HepG2 (cell line): Measurements from ENCODE around the gene NR2C1. TPM values are rescaled to one million over a fixed set of nuclear protein-coding genes. Genes with fewer than 3 reads are reported as not detected.

Source experiments
- ATAC-seq: fragments of 200-7000 bp; cut with Tn5 transposase; 3 replicates; pipeline ENCODE4 v1.9.1; 2020; ENCODE audit warnings: mild to moderate bottlenecking, moderate library complexity
- BruUV-seq: library from RNA; stranded (reverse); fragments of 400-500 nt; replicated peaks from 2 replicates; lab custom pipeline; 2021; lab: Mats Ljungman, UMichigan
- CTCF ChIA-PET: fragments of 300-600 bp; formaldehyde crosslinking; extraction: SDS; loops from one replicate; lab custom pipeline; 2021; ENCODE audit warnings: low total read pairs, inconsistent platforms, low intra/inter-chr PET ratio; lab: Yijun Ruan, JAX
- POLR2A ChIA-PET: fragments of 350-600 bp; sonication (Branson Sonifier 250); formaldehyde crosslinking; loops from one replicate; lab custom pipeline; 2020; ENCODE audit warnings: antibody characterized with exemption, inconsistent platforms; lab: Yijun Ruan, JAX
- DNase-seq: peaks from one replicate; pipeline ENCODE4 v3.0.0-alpha.2; 2015; ENCODE audit warnings: low spot score
- FAIRE-seq: peaks from 3 replicates; lab custom pipeline; 2011; peaks lifted over from hg19 to GRCh38; lab: Jason Lieb, UNC
- H2AFZ ChIP-seq: one replicate; pipeline ENCODE4 v1.6.1; 2011; ENCODE audit warnings: low read length, inconsistent platforms
- H3K27ac ChIP-seq: fragments of 300-600 bp; 3 replicates; pipeline ENCODE4 v1.8.0; 2011; ENCODE audit warnings: mixed run types, mild to moderate bottlenecking, mixed read lengths, low read length, inconsistent platforms; ENCODE audit not compliant: insufficient read depth; ENCODE audit errors: extremely low read length
- H3K27me3 ChIP-seq, 2 experiments: fragments of 200-600 bp in 1 of 2; 2 replicates in 1 of 2; 3 replicates in 1 of 2; pipeline versions ENCODE4 v1.6.0 to v1.8.0; 2011; ENCODE audit warnings: low read length in 2 of 2, mild to moderate bottlenecking in 2 of 2, moderate library complexity in 2 of 2, inconsistent platforms in 1 of 2; ENCODE audit not compliant: insufficient read depth in 2 of 2, control insufficient read depth in 1 of 2
- H3K36me3 ChIP-seq, 2 experiments: fragments of 200-600 bp in 1 of 2; replicated peaks in 1 of 2; 2 replicates in 1 of 2; 3 replicates in 1 of 2; pipeline versions ENCODE4 v1.5.1 to v1.8.0; 2011; ENCODE audit warnings: low read length in 2 of 2, inconsistent platforms in 1 of 2; ENCODE audit not compliant: insufficient read depth in 2 of 2, control insufficient read depth in 1 of 2
- H3K4me1 ChIP-seq: 2 replicates; pipeline ENCODE4 v1.5.1; 2012; ENCODE audit warnings: low read length, inconsistent platforms; ENCODE audit not compliant: insufficient read depth
- H3K4me2 ChIP-seq: 2 replicates; pipeline ENCODE4 v1.6.0; 2011; ENCODE audit warnings: low read depth, low read length, inconsistent platforms
- H3K4me3 ChIP-seq, 3 experiments: fragments of 200-600 bp in 1 of 3; sonication (generic), shearing (Covaris generic) in 1 of 3; replicated peaks in 1 of 3; 2 replicates each; pipeline ENCODE4 v1.5.1; 2011 to 2016; ENCODE audit warnings: low read length in 3 of 3, inconsistent platforms in 2 of 3, low read depth in 2 of 3, mild to moderate bottlenecking in 2 of 3, control low read depth in 1 of 3, mixed read lengths in 1 of 3; ENCODE audit not compliant: insufficient read depth in 1 of 3
- H3K79me2 ChIP-seq: one replicate; pipeline ENCODE4 v1.6.1; 2011; ENCODE audit warnings: low read length, inconsistent platforms; ENCODE audit not compliant: insufficient read depth
- H3K9ac ChIP-seq: 2 replicates; pipeline ENCODE4 v1.6.0; 2011; ENCODE audit warnings: mild to moderate bottlenecking, low read depth, low read length, inconsistent platforms; ENCODE audit not compliant: insufficient read depth
- H3K9me3 ChIP-seq: 2 replicates; pipeline ENCODE4 v1.5.1; 2012; ENCODE audit warnings: mild to moderate bottlenecking, low read length
- H4K20me1 ChIP-seq: 2 replicates; pipeline ENCODE4 v1.6.0; 2011; ENCODE audit warnings: inconsistent platforms, mild to moderate bottlenecking, low read length, moderate library complexity; ENCODE audit not compliant: insufficient read depth
- CAMTA2 ChIP-seq: sonication (generic); formaldehyde crosslinking; IDR thresholded peaks from 2 replicates; pipeline ENCODE4 v1.4.0; 2020; ENCODE audit warnings: mild to moderate bottlenecking, missing genetic modification reagents, borderline replicate concordance
- FOXO4 ChIP-seq: sonication (generic); formaldehyde crosslinking; conservative IDR thresholded peaks from 2 replicates; pipeline ENCODE4 v1.8.1; 2023; ENCODE audit warnings: missing genetic modification reagents
- LCORL ChIP-seq, 2 experiments: fragments of 450-650 bp in 1 of 2; sonication (generic) in 1 of 2; formaldehyde crosslinking in 1 of 2; IDR thresholded peaks; 2 replicates each; pipeline versions ENCODE4 v1.5.0 to v1.6.1; 2017 to 2020; ENCODE audit warnings: antibody characterized with exemption in 1 of 2, missing genetic modification reagents in 1 of 2
- MBD4 ChIP-seq: IDR thresholded peaks from 2 replicates; pipeline ENCODE4 v1.6.1; 2012; ENCODE audit warnings: low read length, inconsistent platforms, borderline replicate concordance
- RAD51 ChIP-seq: fragments of 450-650 bp; IDR thresholded peaks from 2 replicates; pipeline ENCODE4 v1.6.1; 2016; ENCODE audit warnings: borderline replicate concordance
- SMARCC2 ChIP-seq: fragments of 450-650 bp; IDR thresholded peaks from 2 replicates; pipeline ENCODE4 v1.6.1; 2017; ENCODE audit warnings: antibody characterized with exemption, mild to moderate bottlenecking
- ZNF441 ChIP-seq: sonication (generic); formaldehyde crosslinking; IDR thresholded peaks from 2 replicates; pipeline ENCODE4 v1.7.0; 2021; ENCODE audit warnings: missing genetic modification reagents, borderline replicate concordance
- ZNF644 ChIP-seq: IDR thresholded peaks from 2 replicates; pipeline ENCODE4 v1.6.1; 2016; ENCODE audit warnings: low read depth
- ZNF674 ChIP-seq: sonication (generic); formaldehyde crosslinking; IDR thresholded peaks from 2 replicates; pipeline ENCODE4 v1.5.0; 2020; ENCODE audit warnings: low read depth, mild to moderate bottlenecking, missing genetic modification reagents
- ZNF883 ChIP-seq: sonication (generic); formaldehyde crosslinking; IDR thresholded peaks from 2 replicates; pipeline ENCODE4 v1.5.1; 2020; ENCODE audit warnings: mild to moderate bottlenecking, missing genetic modification reagents; ENCODE audit errors: not compliant biosample characterization
- WGBS: methylation state at CpG from one replicate; pipeline ENCODE4 v1.1.6; 2017; ENCODE audit warnings: low lambda C conversion rate; 5-methylcytosine and 5-hydroxymethylcytosine counted together
- in situ Hi-C: cut with HindIII; loops from 2 replicates; pipeline ENCODE4 v1.10.0; 2017; ENCODE audit warnings: low pct_unique_long_range_greater_than_20kb; ENCODE audit not compliant: extremely low pct_ligation_motif_present
- intact Hi-C: fragments of 100-400 bp; cut with micrococcal nuclease; formaldehyde crosslinking; loops from one replicate; pipeline ENCODE4 v1.10.0; 2022; ENCODE audit not compliant: unreplicated experiment
- polyA plus RNA-seq, 8 experiments: library from polyadenylated mRNA; depleted of rRNA in 3 of 8; stranded (reverse) in 7 of 8; unstranded in 1 of 8; fragments of >200 nt; fragmentation: Illumina TruSeq in 4 of 8; extraction: Trizol in 4 of 8; gene quantifications; 2 replicates each; pipeline versions ENCODE4 v1.2.1 to v1.2.3, GENCODE V29; 2011 to 2016; ENCODE audit warnings: low read depth in 4 of 8, missing spikeins in 1 of 8, mixed read lengths in 1 of 8; ENCODE audit not compliant: insufficient read depth in 1 of 8
- total RNA-seq, 5 experiments: library from RNA; depleted of rRNA; stranded (reverse); fragments of >200 nt; fragmentation: Illumina TruSeq; extraction: Trizol; gene quantifications; 2 replicates each; pipeline ENCODE4 v1.2.3, GENCODE V29; 2016; ENCODE audit warnings: low read depth in 1 of 5
- TF ChIP-seq, protein P1 (sequence below): fragments of 450-650 bp; IDR thresholded peaks from 2 replicates; pipeline ENCODE4 v1.6.1; 2016

The NR2C1 gene
- total and polyA plus RNA-seq, 2 of the 13 experiments (the other 11 are each of a cell fraction or from before 2014, with no cell fraction given) = 38.0 to 70.8 TPM

GRCh38 chr12:95002754-95003153, 70.7 kb downstream of the NR2C1 start (continued):
- TF ChIP-seq, protein P1, sequence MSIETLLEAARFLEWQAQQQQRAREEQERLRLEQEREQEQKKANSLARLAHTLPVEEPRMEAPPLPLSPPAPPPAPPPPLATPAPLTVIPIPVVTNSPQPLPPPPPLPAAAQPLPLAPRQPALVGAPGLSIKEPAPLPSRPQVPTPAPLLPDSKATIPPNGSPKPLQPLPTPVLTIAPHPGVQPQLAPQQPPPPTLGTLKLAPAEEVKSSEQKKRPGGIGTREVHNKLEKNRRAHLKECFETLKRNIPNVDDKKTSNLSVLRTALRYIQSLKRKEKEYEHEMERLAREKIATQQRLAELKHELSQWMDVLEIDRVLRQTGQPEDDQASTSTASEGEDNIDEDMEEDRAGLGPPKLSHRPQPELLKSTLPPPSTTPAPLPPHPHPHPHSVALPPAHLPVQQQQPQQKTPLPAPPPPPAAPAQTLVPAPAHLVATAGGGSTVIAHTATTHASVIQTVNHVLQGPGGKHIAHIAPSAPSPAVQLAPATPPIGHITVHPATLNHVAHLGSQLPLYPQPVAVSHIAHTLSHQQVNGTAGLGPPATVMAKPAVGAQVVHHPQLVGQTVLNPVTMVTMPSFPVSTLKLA = no peak
- no peak for TF ChIP-seq MBD4
- no peak for TF ChIP-seq ZNF441 (CRISPR knock-in tag)
- no peak for TF ChIP-seq ZNF644 (CRISPR knock-in tag)

DNA sequence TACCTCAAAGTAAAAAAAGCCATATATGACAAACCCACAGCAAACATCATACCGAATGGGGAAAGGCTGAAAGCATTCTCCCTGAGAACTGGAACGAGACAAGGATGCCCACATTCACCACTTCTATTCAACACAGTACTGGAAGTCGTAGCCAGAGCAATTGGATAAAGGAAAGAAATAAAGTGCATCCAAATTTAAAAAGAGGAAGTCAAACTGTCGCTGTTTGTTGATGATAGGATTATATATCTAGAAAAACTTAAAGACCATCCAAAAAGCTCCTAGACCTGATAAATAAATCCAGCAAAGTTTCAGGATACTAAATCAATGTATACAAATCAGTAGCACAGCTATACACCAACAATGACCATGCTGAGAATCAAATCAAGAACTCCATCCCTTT, 75.1 kb downstream of the NR2C1 start:
- ATAC-seq (no peak), DNase-seq (no peak)
- Histone ChIP-seq H3K27ac (no peak overlapping the region), H2AFZ (no peak overlapping the region), H3K27me3 (no peaks in the 10 kb centered on the region; a peak in 1 of 5 replicates), H3K36me3 (peaks cover 7 to 26% of the 10 kb centered on the region in 2 experiments; a peak in 4 of 5 replicates), H3K4me1 (peaks cover 30% of the 10 kb centered on the region), H3K4me2 (no peak overlapping the region), H3K9me3 (no peaks in the 10 kb centered on the region), H4K20me1 (no peaks in the 10 kb centered on the region), H3K9ac (no peak overlapping the region), H3K4me3 (no peak overlapping the region)
- in situ Hi-C loops = no loop called here
- intact Hi-C loops = no loop called here
- no TSS peak for BruUV-seq
- 85% methylated on average over 4 of the region's 4 CpGs for WGBS
- CTCF ChIA-PET = no interaction called here
- TF ChIP-seq FOXO4 (no peak), LCORL (IDR thresholded peaks at IDR 0.05) (no peak), LCORL (CRISPR knock-in tag; IDR thresholded peaks at IDR 0.05) (no peak), ZNF674 (CRISPR knock-in tag) (no peak), ZNF883 (CRISPR knock-in tag) (no peak), CAMTA2 (CRISPR knock-in tag) (no peak), RAD51 (no peak), SMARCC2 (no peak)
- TF ChIP-seq, all 625 proteins: peak for 0
- POLR2A ChIA-PET = no interaction called here
- no peak for FAIRE-seq
- H3K79me2 ChIP-seq = peaks cover 50% of the 10 kb centered on the region
